Heart left ventricle (tissue), 16 donors: ENCODE measurements around the gene ELOVL1. TPM values are rescaled to one million over a fixed set of nuclear protein-coding genes. Genes with fewer than 3 reads are reported as not detected.

Experiments
- ATAC-seq, 4 donors: fragments of 200-7000 bp; cut with Tn5 transposase; one replicate each; pipeline ENCODE4 v1.9.1; 2020 to 2022; ENCODE audit warnings: moderate library complexity in 4 of 4, mild to moderate bottlenecking in 3 of 4, moderate number of reproducible peaks in 1 of 4
- DNase-seq, 5 donors: peaks; one replicate each; pipeline ENCODE4 v3.0.0-alpha.2; 2020
- H3K27ac ChIP-seq, 12 donors: fragments of 200-600 bp; sonication (generic) in 4 of 12; one replicate each; pipeline versions ENCODE4 v1.5.0 to v1.8.0; 2016 to 2022; ENCODE audit warnings: mild to moderate bottlenecking in 2 of 12
- H3K27me3 ChIP-seq, 9 donors: fragments of 200-600 bp; sonication (generic) in 2 of 9; one replicate each; pipeline versions ENCODE4 v1.5.1 to v1.8.0; 2016 to 2022; ENCODE audit warnings: mild to moderate bottlenecking in 3 of 9
- H3K36me3 ChIP-seq, 9 donors: fragments of 200-600 bp; sonication (generic) in 2 of 9; one replicate each; pipeline versions ENCODE4 v1.5.0 to v1.8.0; 2018 to 2022; ENCODE audit warnings: mild to moderate bottlenecking in 2 of 9
- H3K4me1 ChIP-seq, 12 donors: fragments of 200-600 bp; sonication (generic) in 4 of 12; one replicate each; pipeline versions ENCODE4 v1.5.0 to v1.8.0; 2016 to 2022; ENCODE audit warnings: mild to moderate bottlenecking in 3 of 12
- H3K4me3 ChIP-seq, 12 donors: fragments of 200-600 bp; sonication (generic) in 4 of 12; one replicate each; pipeline versions ENCODE4 v1.5.0 to v1.8.0; 2017 to 2022; ENCODE audit warnings: mild to moderate bottlenecking in 9 of 12, moderate library complexity in 4 of 12
- H3K9me3 ChIP-seq, 12 donors: fragments of 200-600 bp; sonication (generic) in 4 of 12; one replicate each; pipeline versions ENCODE4 v1.5.0 to v1.8.0; 2016 to 2022; ENCODE audit warnings: mild to moderate bottlenecking in 1 of 12
- CTCF ChIP-seq, 12 donors: fragments of 200-600 bp; sonication (generic) in 4 of 12; IDR thresholded peaks; one replicate each; pipeline versions ENCODE4 v1.5.0 to v1.8.0; 2018 to 2022; ENCODE audit warnings: antibody characterized with exemption in 12 of 12, mild to moderate bottlenecking in 5 of 12
- POLR2A ChIP-seq, 2 donors: fragments of 450-650 bp; IDR thresholded peaks; one replicate each; pipeline ENCODE4 v1.6.1; 2017; ENCODE audit warnings: antibody characterized with exemption in 2 of 2, mild to moderate bottlenecking in 2 of 2, moderate library complexity in 2 of 2
- WGBS, 4 donors: extraction: QIAGEN DNeasy Blood & Tissue Kit in 2 of 4; methylation state at CpG; one replicate each; pipeline versions ENCODE4 v1.1.5 to v1.1.7; 2013 to 2018; 5-methylcytosine and 5-hydroxymethylcytosine counted together
- intact Hi-C, 10 donors: fragments of 100-400 bp; cut with DNase I; formaldehyde crosslinking; loops; one replicate each; pipeline versions ENCODE4 v1.11.1 to v1.14.2; 2022
- polyA plus RNA-seq, 2 donors: library from polyadenylated mRNA; stranded (reverse); fragments of 200-250 nt; gene quantifications; one replicate each; pipeline ENCODE4 v1.2.3, GENCODE V29; 2013
- total RNA-seq, 9 donors: library from RNA; depleted of rRNA in 2 of 9; stranded (reverse); fragments of >200 nt in 2 of 9; fragmentation: NEBNext Ultra II Directional in 3 of 9; extraction: Animal tissue kit (Norgen Biotek cat#: 25700) in 3 of 9; gene quantifications; one replicate each; pipeline versions ENCODE4 v1.1.0 to v1.2.4, GENCODE V29; 2016 to 2023
- donor health status: ischemic (EF 13 %, LVEDD 7.1; RV severe dilation, severe dysfunction).
- donor health status: healthy with polysubstance abuse.
- donor health status: DM: no; HTN: yes; CAD: no.
- donor health status: DM: no; HTN: no; CAD: no.
- donor health status: ischemic (EF 25% LVEDD 6.9; RV normal size, moderate dysfunction).
- donor health status: ischemic (EF 25% LVEDD 5.7; RV mildly dilated, moderate dysfunction).
- donor health status: healthy.
- donor health status: DM: yes; HTN: yes; CAD: no.
- donor health status: ischemic (EF 35%, LVEDD 5.7; RV mildly dilated, moderate dysfunction).
- donor health status: nonischemic (EF 11% LVEDD 7.7; RV severe dilation, severe dysfunction).
- donor health status: DM: yes; HTN: yes; CAD: no.
- donor health status: PGD.
- donor health status: ischemic (EF 29% LVEDD 5.4; RV normal size, mild dysfunction).
- donor health status: nonischemic (EF 23%, LVEDD 6.1; RV moderate dilation, normal function).

The ELOVL1 gene
- total and polyA plus RNA-seq, 11 donors, result 22.1 to 93.4 (median 33.6) TPM

DNA sequence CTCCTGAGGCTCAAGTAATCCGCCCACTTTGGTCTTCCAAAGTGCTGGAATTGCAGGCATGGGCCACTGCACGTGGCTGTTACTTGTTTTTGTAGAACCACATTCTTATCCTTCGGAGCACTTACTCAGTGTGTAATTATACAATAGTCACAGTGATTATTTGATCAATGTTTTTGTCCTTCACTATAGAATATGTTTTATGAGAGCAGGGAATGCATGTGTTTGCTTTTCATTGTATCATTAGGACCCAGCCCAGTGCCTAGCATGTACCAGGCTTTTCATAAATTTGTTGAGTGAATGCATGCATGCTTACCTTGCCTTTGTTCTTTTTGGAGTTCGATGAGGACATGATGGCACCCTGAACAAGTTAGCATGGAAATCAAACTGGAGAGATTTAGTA lies 27.7 kb upstream of the ELOVL1 start:
- Histone ChIP-seq H3K36me3 (peaks cover 0 to 45% (median 15%) of the 10 kb centered on the region in 9 donors), H3K27ac (no peak overlapping the region), H3K4me1 (peaks cover 4 to 10% (median 7%) of the 10 kb centered on the region in 12 donors), H3K9me3 (no peaks in the 10 kb centered on the region), H3K4me3 (no peak overlapping the region), H3K27me3 (no peaks in the 10 kb centered on the region)
- 90 to 93% (median 92%) methylated on average over 4 of the region's 4 CpGs for WGBS, 4 donors
- ATAC-seq (no peak), DNase-seq (no peak)
- intact Hi-C loops, result no loop called here
- TF ChIP-seq POLR2A (IDR thresholded peaks at IDR 0.05) (no peak), CTCF (IDR thresholded peaks at IDR 0.05) (no peak)

- TF ChIP-seq POLR2A (IDR thresholded peaks at IDR 0.05), result no peak
- no peak for TF ChIP-seq CTCF (IDR thresholded peaks at IDR 0.05)
- 66 to 80% (median 70%) methylated on average over 3 of the region's 3 CpGs for WGBS, 4 donors
- H3K27me3 ChIP-seq, result no peaks in the 10 kb centered on the region
- H3K4me1 ChIP-seq, result peaks cover 13 to 27% (median 23%) of the 10 kb centered on the region in 12 donors
- H3K9me3 ChIP-seq, result no peaks in the 10 kb centered on the region
- DNase-seq (no peak), ATAC-seq (no peak)
- H3K27ac ChIP-seq, result no peak overlapping the region
- H3K36me3 ChIP-seq, result peaks cover 0 to 41% (median 17%) of the 10 kb centered on the region in 9 donors
- intact Hi-C loops, result no loop called here
- H3K4me3 ChIP-seq, result no peak overlapping the region
Observed at GRCh38 chr1:43392702-43393101, 24.9 kb upstream of the ELOVL1 start.

DNA sequence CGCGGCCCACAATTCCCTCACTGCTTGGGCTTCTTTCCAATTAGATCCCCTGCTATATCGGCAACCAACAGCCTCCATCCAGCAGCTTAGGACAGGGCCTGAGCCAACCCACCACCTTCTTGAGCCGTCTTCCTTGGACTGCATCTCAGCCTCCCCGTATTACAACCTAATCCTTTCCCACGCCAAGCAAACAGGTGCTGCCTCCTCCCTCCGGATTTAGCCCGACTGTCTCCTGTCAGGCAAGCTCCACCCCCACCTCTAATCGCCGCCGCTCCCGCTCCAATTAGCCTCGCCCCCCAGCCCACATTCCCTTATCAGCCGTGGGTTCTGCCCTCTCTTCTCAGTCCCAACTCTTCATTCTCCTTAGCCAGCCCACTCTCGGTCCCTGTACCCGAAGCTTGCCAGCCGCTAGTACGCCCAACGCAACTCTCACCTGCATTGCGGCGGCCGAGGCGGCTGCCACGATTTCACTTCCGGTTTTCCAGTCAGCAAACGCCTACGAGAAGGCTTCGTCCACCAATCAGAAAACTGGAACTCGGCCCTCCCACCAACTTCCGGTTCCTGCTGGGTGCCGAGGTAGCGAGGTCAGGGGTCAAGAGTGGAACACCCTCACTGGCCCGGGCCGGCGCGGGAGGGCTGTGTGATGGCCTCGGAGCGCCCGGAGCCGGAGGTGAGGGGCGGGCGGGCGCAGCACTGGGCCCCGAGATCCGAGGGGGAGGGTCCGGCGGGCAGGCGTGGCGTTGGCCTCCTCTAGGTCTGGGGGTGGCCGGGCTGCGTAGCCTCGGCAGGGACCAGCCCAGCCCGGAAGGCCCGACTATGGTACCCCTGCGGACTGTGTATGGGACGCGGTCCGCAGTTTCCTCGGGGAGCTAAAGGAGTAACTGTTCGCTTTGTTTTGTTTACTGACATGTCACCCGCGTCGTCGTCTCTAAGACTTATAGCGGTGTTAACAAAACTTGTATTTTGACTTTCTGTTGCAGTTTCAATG lies 21.8 kb upstream of the ELOVL1 start, which contains the start of the genes MED8 and SZT2:
Gene MED8 (minus strand): TSS at position 475 of the 988 bp plus-strand sequence. CDS start 36 bp downstream, at position 439.
Gene SZT2 (plus strand): TSS at position 574 of the 988 bp plus-strand sequence. CDS start 70 bp downstream, at position 644.
- Histone ChIP-seq H3K36me3 (peaks cover 0 to 45% (median 33%) of the 10 kb centered on the region in 9 donors), H3K4me1 (peaks cover 13 to 32% (median 26%) of the 10 kb centered on the region in 12 donors), H3K4me3 (peak within 1 kb of the TSS; percentile 51 to 98 (median 84)), H3K9me3 (no peaks in the 10 kb centered on the region), H3K27me3 (no peaks in the 10 kb centered on the region), H3K27ac (peak within 1 kb of the TSS; percentile 1 to 89 (median 83))
- intact Hi-C loops, result loop anchor here in 7 of 10 donors (2.0 to 10.0 kb wide), 4 partner anchors 21 to 465 kb away; partner anchors contain the start of gene ELOVL1 (in 2 of the 7)
- TF ChIP-seq POLR2A (IDR thresholded peaks at IDR 0.05), result peak; percentile 15 to 85
- TF ChIP-seq CTCF (IDR thresholded peaks at IDR 0.05), result no peak
- DNase-seq (peak; percentile 95 to 97 (median 96)), ATAC-seq (peak; percentile 98 to 99 (median 99))
- WGBS, 4 donors, result 0% methylated on average over 38 to 65 of the region's 65 CpGs

GRCh38 chr1:43388613-43389012 lies 20.8 kb upstream of the ELOVL1 start:
- Histone ChIP-seq H3K27me3 (no peaks in the 10 kb centered on the region), H3K9me3 (no peaks in the 10 kb centered on the region), H3K36me3 (peaks cover 0 to 47% (median 43%) of the 10 kb centered on the region in 9 donors), H3K4me1 (peaks cover 13 to 32% (median 26%) of the 10 kb centered on the region in 12 donors), H3K4me3 (peak overlapping the region; percentile 51 to 98 (median 84)), H3K27ac (peak overlapping the region in 4 of 12 donors; percentile 83 to 88 (median 86))
- DNase-seq (no peak), ATAC-seq (no peak)
- no peak for TF ChIP-seq POLR2A (IDR thresholded peaks at IDR 0.05)
- no peak for TF ChIP-seq CTCF (IDR thresholded peaks at IDR 0.05)
- 48 to 58% (median 50%) methylated on average over 3 of the region's 3 CpGs for WGBS, 4 donors
- intact Hi-C loops, result loop anchor here in 7 of 10 donors (2.0 to 10.0 kb wide), 4 partner anchors 20 to 464 kb away; partner anchors contain the start of gene ELOVL1 (in 2 of the 7)
